HepG2 (cell line): ENCODE data around the gene NAT10. TPM values are rescaled to one million over a fixed set of nuclear protein-coding genes. Genes with fewer than 3 reads are reported as not detected.

Experiments used
- ATF6 ChIP-seq: sonication (generic); formaldehyde crosslinking; conservative IDR thresholded peaks from 2 replicates; pipeline ENCODE4 v1.4.0; 2020; ENCODE audit warnings: missing genetic modification reagents
- GATA4 ChIP-seq: sonication (generic); IDR thresholded peaks from 2 replicates; pipeline ENCODE4 v1.6.1; 2016; ENCODE audit warnings: antibody characterized with exemption, low read depth, borderline replicate concordance
- HDAC2 ChIP-seq: sonication (generic); formaldehyde crosslinking; IDR thresholded peaks from 2 replicates; pipeline ENCODE4 v1.4.0; 2020; ENCODE audit warnings: missing genetic modification reagents
- MAFF ChIP-seq: IDR thresholded peaks from 2 replicates; pipeline ENCODE4 v1.6.1; 2011; ENCODE audit warnings: low read depth, low read length, improper control_type of control experiment
- MLXIP ChIP-seq: sonication (generic); formaldehyde crosslinking; IDR thresholded peaks from 2 replicates; pipeline ENCODE4 v1.9.0; 2021; ENCODE audit warnings: missing genetic modification reagents, borderline replicate concordance
- NFYB ChIP-seq: sonication (generic); formaldehyde crosslinking; IDR thresholded peaks from 2 replicates; pipeline ENCODE4 v1.4.0; 2020; ENCODE audit warnings: missing genetic modification reagents
- PBX3 ChIP-seq: sonication (generic); formaldehyde crosslinking; IDR thresholded peaks from 2 replicates; pipeline ENCODE4 v1.8.1; 2023; ENCODE audit warnings: missing genetic modification reagents, inconsistent platforms, borderline replicate concordance
- RERE ChIP-seq: IDR thresholded peaks from 2 replicates; pipeline ENCODE4 v1.6.1; 2016; ENCODE audit warnings: low read depth, missing genetic modification reagents, missing compliant biosample characterization
- SYNCRIP ChIP-seq: fragments of 200-400 bp; formaldehyde crosslinking; IDR thresholded peaks from 2 replicates; pipeline ENCODE4 v1.6.1; 2018; ENCODE audit warnings: mild to moderate bottlenecking, low read depth, low read length; ENCODE audit not compliant: insufficient read depth
- ZBTB38 ChIP-seq: sonication (generic); formaldehyde crosslinking; IDR thresholded peaks from 2 replicates; pipeline ENCODE4 v1.5.1; 2020; ENCODE audit warnings: mild to moderate bottlenecking, missing genetic modification reagents
- ZFY ChIP-seq: sonication (generic); formaldehyde crosslinking; IDR thresholded peaks from 2 replicates; pipeline ENCODE4 v1.4.0; 2020; ENCODE audit warnings: missing genetic modification reagents
- ZNF530 ChIP-seq: sonication (generic); formaldehyde crosslinking; IDR thresholded peaks from 2 replicates; pipeline ENCODE4 v1.5.0; 2020; ENCODE audit warnings: low read depth, mild to moderate bottlenecking, missing genetic modification reagents
- ZNF546 ChIP-seq: sonication (generic); formaldehyde crosslinking; conservative IDR thresholded peaks from 2 replicates; pipeline ENCODE4 v1.8.1; 2023; ENCODE audit warnings: mild to moderate bottlenecking, missing genetic modification reagents
- ZNF576 ChIP-seq: sonication (generic); formaldehyde crosslinking; IDR thresholded peaks from 2 replicates; pipeline ENCODE4 v1.4.0; 2020; ENCODE audit warnings: mild to moderate bottlenecking, missing genetic modification reagents
- ZNF713 ChIP-seq: sonication (generic); formaldehyde crosslinking; IDR thresholded peaks from 2 replicates; pipeline ENCODE4 v1.4.0; 2020; ENCODE audit warnings: mild to moderate bottlenecking, missing genetic modification reagents
- ZNF839 ChIP-seq: sonication (generic); formaldehyde crosslinking; IDR thresholded peaks from 2 replicates; pipeline ENCODE4 v1.4.0; 2020; ENCODE audit warnings: missing genetic modification reagents, mild to moderate bottlenecking, borderline replicate concordance
- polyA plus RNA-seq, 8 experiments: library from polyadenylated mRNA; depleted of rRNA in 3 of 8; stranded (reverse) in 7 of 8; unstranded in 1 of 8; fragments of >200 nt; fragmentation: Illumina TruSeq in 4 of 8; extraction: Trizol in 4 of 8; gene quantifications; 2 replicates each; pipeline versions ENCODE4 v1.2.1 to v1.2.3, GENCODE V29; 2011 to 2016; ENCODE audit warnings: low read depth in 4 of 8, missing spikeins in 1 of 8, mixed read lengths in 1 of 8; ENCODE audit not compliant: insufficient read depth in 1 of 8
- total RNA-seq, 5 experiments: library from RNA; depleted of rRNA; stranded (reverse); fragments of >200 nt; fragmentation: Illumina TruSeq; extraction: Trizol; gene quantifications; 2 replicates each; pipeline ENCODE4 v1.2.3, GENCODE V29; 2016; ENCODE audit warnings: low read depth in 1 of 5

Gene NAT10
- total and polyA plus RNA-seq, 2 of the 13 experiments (the other 11 are each of a cell fraction or from before 2014, with no cell fraction given), result 33.9 to 51.9 TPM

GRCh38 chr11:34105079-34105956, at the start of gene NAT10 (continued):
- TF ChIP-seq ATF6 (CRISPR knock-in tag) (0 out of 2 replicates have a peak, but pooled peaks have one; percentile 23), ZNF576 (CRISPR knock-in tag) (no peak), MAFF (no peak), GATA4 (peak; percentile 41; the same call in 1 of the 2 replicates), ZNF713 (CRISPR knock-in tag) (no peak), NFYB (CRISPR knock-in tag) (no peak; the same call in 1 of the 2 replicates), ZFY (CRISPR knock-in tag) (peak; percentile 97), MLXIP (CRISPR knock-in tag) (no peak; the same call in 1 of the 2 replicates), ZNF546 (CRISPR knock-in tag) (0 out of 2 replicates have a peak, but pooled peaks have one; percentile 74), SYNCRIP (no peak), ZNF530 (peak; percentile 76; the same call in 1 of the 2 replicates), HDAC2 (CRISPR knock-in tag) (peak; percentile 96), ZNF839 (no peak), ZBTB38 (peak; percentile 95), PBX3 (CRISPR knock-in tag) (no peak), RERE (CRISPR knock-in tag) (no peak)
